ENCODE data around the gene THOC5.
"Not testable (repeated sequence)": the region's sequence is repeated elsewhere in the genome, so short reads cannot be mapped to it uniquely, and the experiment has no call there.

- TF ChIP-seq, protein P1, sequence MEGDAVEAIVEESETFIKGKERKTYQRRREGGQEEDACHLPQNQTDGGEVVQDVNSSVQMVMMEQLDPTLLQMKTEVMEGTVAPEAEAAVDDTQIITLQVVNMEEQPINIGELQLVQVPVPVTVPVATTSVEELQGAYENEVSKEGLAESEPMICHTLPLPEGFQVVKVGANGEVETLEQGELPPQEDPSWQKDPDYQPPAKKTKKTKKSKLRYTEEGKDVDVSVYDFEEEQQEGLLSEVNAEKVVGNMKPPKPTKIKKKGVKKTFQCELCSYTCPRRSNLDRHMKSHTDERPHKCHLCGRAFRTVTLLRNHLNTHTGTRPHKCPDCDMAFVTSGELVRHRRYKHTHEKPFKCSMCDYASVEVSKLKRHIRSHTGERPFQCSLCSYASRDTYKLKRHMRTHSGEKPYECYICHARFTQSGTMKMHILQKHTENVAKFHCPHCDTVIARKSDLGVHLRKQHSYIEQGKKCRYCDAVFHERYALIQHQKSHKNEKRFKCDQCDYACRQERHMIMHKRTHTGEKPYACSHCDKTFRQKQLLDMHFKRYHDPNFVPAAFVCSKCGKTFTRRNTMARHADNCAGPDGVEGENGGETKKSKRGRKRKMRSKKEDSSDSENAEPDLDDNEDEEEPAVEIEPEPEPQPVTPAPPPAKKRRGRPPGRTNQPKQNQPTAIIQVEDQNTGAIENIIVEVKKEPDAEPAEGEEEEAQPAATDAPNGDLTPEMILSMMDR (IDR thresholded peaks at IDR 0.05) = not testable (repeated sequence)
- TF ChIP-seq SIN3A (IDR thresholded peaks at IDR 0.05; ENCODE audit: borderline replicate concordance, insufficient read depth, low read depth, low read length); POLR2AphosphoS5 (IDR thresholded peaks at IDR 0.05; ENCODE audit: low read depth, low read length); REST (IDR thresholded peaks at IDR 0.05; ENCODE audit: insufficient read depth in 1 of 2, low read depth in 2 of 2, low read length in 1 of 2); TCF7L2 (IDR thresholded peaks at IDR 0.05; ENCODE audit: low read depth, low read length): not testable (repeated sequence)
These were observed 13.0 kb upstream of the THOC5 start for GRCh38 chr22:29566513-29566912.

Data from Panc1 (cell line).